Psoas muscle (tissue), 8 donors: Measurements from ENCODE around the gene PRPS1L1. TPM values are rescaled to one million over a fixed set of nuclear protein-coding genes. Genes with fewer than 3 reads are reported as not detected.

Experiments used
- ATAC-seq, 4 donors: fragments of 200-7000 bp; cut with Tn5 transposase; one replicate each; pipeline ENCODE4 v1.9.1; 2020; ENCODE audit warnings: moderate library complexity in 3 of 4, mild to moderate bottlenecking in 2 of 4
- DNase-seq, 2 donors: peaks; one replicate each; pipeline ENCODE4 v3.0.0-alpha.2; 2020
- H3K27ac ChIP-seq: fragments of 200-600 bp; one replicate; pipeline ENCODE4 v1.8.0; 2022
- H3K27me3 ChIP-seq, 3 donors: fragments of 200-600 bp in 1 of 3; one replicate each; pipeline versions ENCODE4 v1.6.1 to v1.8.0; 2013 to 2022; ENCODE audit warnings: low read length in 2 of 3, mild to moderate bottlenecking in 2 of 3, moderate library complexity in 1 of 3; ENCODE audit not compliant: insufficient read depth in 3 of 3
- H3K36me3 ChIP-seq, 2 donors: fragments of 200-600 bp in 1 of 2; one replicate each; pipeline versions ENCODE4 v1.6.1 to v1.8.0; 2013 to 2022; ENCODE audit warnings: low read depth in 1 of 2, mild to moderate bottlenecking in 1 of 2, moderate library complexity in 1 of 2; ENCODE audit not compliant: insufficient read depth in 1 of 2
- H3K4me1 ChIP-seq: fragments of 200-600 bp; one replicate; pipeline ENCODE4 v1.8.0; 2022
- H3K4me3 ChIP-seq: fragments of 200-600 bp; one replicate; pipeline ENCODE4 v1.8.0; 2022; ENCODE audit warnings: mild to moderate bottlenecking
- H3K9me3 ChIP-seq: fragments of 200-600 bp; one replicate; pipeline ENCODE4 v1.8.0; 2022
- CTCF ChIP-seq: fragments of 200-600 bp; IDR thresholded peaks from one replicate; pipeline ENCODE4 v1.8.0; 2022; ENCODE audit warnings: antibody characterized with exemption
- WGBS, 3 donors: extraction: QIAGEN DNeasy Blood & Tissue Kit; methylation state at CpG; one replicate each; pipeline versions ENCODE4 v1.1.6 to v1.1.7; 2013; 5-methylcytosine and 5-hydroxymethylcytosine counted together
- intact Hi-C, 2 donors: fragments of 100-400 bp; cut with DNase I; formaldehyde crosslinking; loops; one replicate each; pipeline versions ENCODE4 v1.11.0 to v1.14.2; 2022
- polyA plus RNA-seq, 3 donors: library from polyadenylated mRNA; stranded (reverse); fragments of 200-250 nt; gene quantifications; one replicate each; pipeline ENCODE4 v1.2.3, GENCODE V29; 2013
- total RNA-seq, 4 donors: library from RNA; stranded (reverse); fragmentation: NEBNext Ultra II Directional in 2 of 4; extraction: Animal tissue kit (Norgen Biotek cat#: 25700) in 2 of 4; gene quantifications; one replicate each; pipeline versions ENCODE4 v1.2.1 to v1.2.4, GENCODE V29; 2021 to 2023
- donor health status: healthy with polysubstance abuse.
- donor health status: DM: no; HTN: no; CAD: no; lungs with moderate emphysema.
- donor health status: Bipolar disorder and iron deficiency.
- donor health status: healthy.
- donor health status: DM: yes; HTN: yes; CAD: no.
- donor health status: DM: no; HTN: no; CAD: no.
- donor health status: DM: no; HTN: no; CAD: no.
- donor health status: DM: yes; HTN: yes; CAD: no.

Gene PRPS1L1
- total and polyA plus RNA-seq, 7 donors, result not detected

GRCh38 chr7:17989546-17989945 lies 38.1 kb downstream of the PRPS1L1 start:
- TF ChIP-seq CTCF, result no peak
- WGBS, 3 donors, result 82 to 91% (median 88%) methylated on average over 5 of the region's 5 CpGs
- DNase-seq (no peak), ATAC-seq (no peak)
- Histone ChIP-seq H3K4me1 (no peaks in the 10 kb centered on the region), H3K27me3 (no peaks in the 10 kb centered on the region), H3K9me3 (no peaks in the 10 kb centered on the region), H3K36me3 (no peaks in the 10 kb centered on the region), H3K4me3 (no peak overlapping the region), H3K27ac (no peak overlapping the region)
- intact Hi-C loops, result no loop called here

GRCh38 chr7:17988858-17989257 lies 38.8 kb downstream of the PRPS1L1 start:
- no peaks in the 10 kb centered on the region for H3K9me3 ChIP-seq
- no peak for TF ChIP-seq CTCF
- H3K27me3 ChIP-seq, result no peaks in the 10 kb centered on the region
- no peak for ATAC-seq
- no peak for DNase-seq
- H3K4me1 ChIP-seq, result no peaks in the 10 kb centered on the region
- 86 to 92% (median 88%) methylated on average over 6 of the region's 6 CpGs for WGBS, 3 donors
- H3K4me3 ChIP-seq, result no peak overlapping the region
- intact Hi-C loops, result no loop called here
- H3K27ac ChIP-seq, result no peak overlapping the region
- no peaks in the 10 kb centered on the region for H3K36me3 ChIP-seq

- no peak overlapping the region for H3K27ac ChIP-seq
Measured at GRCh38 chr7:17988141-17988540, 39.5 kb downstream of the PRPS1L1 start.

DNA sequence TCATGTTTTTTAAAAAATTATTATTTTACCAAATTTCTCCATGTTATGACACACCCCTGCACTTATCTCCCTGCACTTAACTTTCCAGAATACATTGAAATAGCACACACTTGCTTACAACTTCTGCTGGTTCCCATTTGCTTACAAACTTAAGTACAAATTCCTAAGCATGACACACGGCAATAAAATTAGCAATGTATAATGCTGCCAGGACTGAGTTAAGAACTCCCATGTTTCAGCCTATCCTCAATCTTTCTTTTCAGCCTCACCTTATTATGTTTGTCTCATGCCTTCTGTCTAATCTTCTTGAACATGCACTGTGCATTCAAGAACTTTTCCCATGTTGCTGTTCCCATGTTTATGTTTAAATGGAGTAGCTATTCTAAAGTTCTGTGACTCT lies 40.8 kb downstream of the PRPS1L1 start:
- DNase-seq, result no peak
- H3K27me3 ChIP-seq, result no peaks in the 10 kb centered on the region
- H3K9me3 ChIP-seq, result no peaks in the 10 kb centered on the region
- H3K4me1 ChIP-seq, result no peaks in the 10 kb centered on the region
- no peak for TF ChIP-seq CTCF
- 10 to 29% (median 17%) methylated on average over 1 of the region's 1 CpG for WGBS, 3 donors
- no peak overlapping the region for H3K27ac ChIP-seq
- ATAC-seq, result no peak
- intact Hi-C loops, result no loop called here
- no peak overlapping the region for H3K4me3 ChIP-seq
- no peaks in the 10 kb centered on the region for H3K36me3 ChIP-seq

More at GRCh38 chr7:17988141-17988540, 39.5 kb downstream of the PRPS1L1 start:
- DNase-seq (no peak), ATAC-seq (no peak)
- no peak for TF ChIP-seq CTCF
- Histone ChIP-seq H3K4me3 (no peak overlapping the region), H3K4me1 (no peaks in the 10 kb centered on the region), H3K9me3 (no peaks in the 10 kb centered on the region), H3K27me3 (no peaks in the 10 kb centered on the region), H3K36me3 (no peaks in the 10 kb centered on the region)
- 75 to 79% (median 76%) methylated on average over 6 of the region's 6 CpGs for WGBS, 3 donors
- intact Hi-C loops, result no loop called here

GRCh38 chr7:17985473-17986239 lies 42.0 kb downstream of the PRPS1L1 start:
- 78 to 81% (median 80%) methylated on average over 6 of the region's 6 CpGs for WGBS, 3 donors
- no peak overlapping the region for H3K4me3 ChIP-seq
- ATAC-seq, result no peak
- intact Hi-C loops, result no loop called here
- DNase-seq, result no peak
- H3K36me3 ChIP-seq, result no peaks in the 10 kb centered on the region
- no peak for TF ChIP-seq CTCF
- H3K27ac ChIP-seq, result no peak overlapping the region
- no peaks in the 10 kb centered on the region for H3K4me1 ChIP-seq
- H3K27me3 ChIP-seq, result no peaks in the 10 kb centered on the region
- H3K9me3 ChIP-seq, result peaks cover 4% of the 10 kb centered on the region
